HuH-7.5 (cell line): ENCODE measurements around the gene PRKG1.
"Not testable (repeated sequence)": the region's sequence is repeated elsewhere in the genome, so short reads cannot be mapped to it uniquely, and the experiment has no call there.

Experiments used
- DNase-seq: peaks from one replicate; pipeline ENCODE4 v3.0.0; 2011; ENCODE audit warnings: low spot score

PRKG1 gene

GRCh38 chr10:51427758-51428157, 353.5 kb downstream of the PRKG1 start:
- no peak for DNase-seq

GRCh38 chr10:51430506-51430905, 356.2 kb downstream of the PRKG1 start:
- DNase-seq: no peak

GRCh38 chr10:51433949-51434475, 359.7 kb downstream of the PRKG1 start:
- DNase-seq: no peak

DNA sequence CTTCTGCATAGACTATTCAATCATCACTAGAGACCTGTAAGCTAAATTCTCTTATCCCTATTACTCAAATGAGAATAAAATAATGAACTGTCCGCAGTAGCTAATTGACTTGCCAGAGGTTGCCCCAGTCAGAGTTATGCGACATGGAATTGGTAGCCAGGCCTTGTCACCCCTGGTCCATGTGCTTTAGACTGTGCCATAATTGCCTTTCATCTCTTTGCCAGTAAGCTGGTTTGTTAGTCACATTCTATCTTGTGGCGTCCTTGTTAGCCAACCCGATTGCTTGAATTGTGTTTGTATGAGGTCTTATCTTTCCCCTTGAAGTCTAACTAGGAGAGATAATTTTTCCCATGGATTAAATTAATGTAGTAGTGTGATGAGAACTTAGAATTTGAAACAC, 362.5 kb downstream of the PRKG1 start:
- no peak for DNase-seq

DNA sequence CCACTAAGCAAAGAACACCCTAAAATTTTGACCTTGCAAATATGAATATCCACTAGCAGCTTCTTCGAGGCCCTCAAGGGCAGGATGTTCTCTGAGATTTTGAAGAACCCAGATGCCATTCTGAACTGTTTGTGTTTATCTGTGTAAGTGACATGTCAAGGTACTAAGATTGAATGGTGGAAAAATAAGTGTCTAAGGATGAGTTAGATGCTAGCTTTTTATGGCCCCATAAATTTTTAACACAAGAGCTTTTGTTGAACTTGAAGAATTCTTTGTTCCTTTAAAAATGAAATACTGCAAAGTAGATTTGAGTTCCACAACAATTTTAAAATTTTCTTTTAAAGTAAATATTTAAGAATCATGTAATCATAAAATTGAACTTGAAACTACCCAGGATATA, 365.4 kb downstream of the PRKG1 start:
- no peak for DNase-seq

- DNase-seq: no peak
Observed at GRCh38 chr10:51445588-51445987, 371.3 kb downstream of the PRKG1 start.

GRCh38 chr10:51447119-51447518, 372.8 kb downstream of the PRKG1 start:
- no peak for DNase-seq

- DNase-seq: not testable (repeated sequence)
Observed at GRCh38 chr10:51455762-51456161, 381.5 kb downstream of the PRKG1 start.

DNA sequence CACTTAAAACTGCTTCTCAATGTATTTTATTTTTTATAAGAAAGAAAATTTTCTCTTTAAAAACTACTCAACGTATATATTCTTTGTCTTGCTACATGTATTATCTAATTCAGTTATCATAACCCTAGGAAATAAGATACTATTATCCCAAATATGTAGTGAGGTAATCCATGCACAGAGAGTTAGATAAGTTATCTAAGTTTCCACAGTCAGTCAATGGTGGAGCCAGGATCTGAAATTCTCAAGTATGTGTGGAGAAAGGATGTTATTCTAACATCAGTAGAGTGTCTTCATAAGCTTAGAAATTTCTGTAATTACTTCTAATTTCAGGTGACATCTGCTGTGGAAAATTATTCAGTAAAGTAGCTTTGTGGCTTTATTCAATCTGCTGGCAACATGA, 385.2 kb downstream of the PRKG1 start:
- DNase-seq: no peak

DNA sequence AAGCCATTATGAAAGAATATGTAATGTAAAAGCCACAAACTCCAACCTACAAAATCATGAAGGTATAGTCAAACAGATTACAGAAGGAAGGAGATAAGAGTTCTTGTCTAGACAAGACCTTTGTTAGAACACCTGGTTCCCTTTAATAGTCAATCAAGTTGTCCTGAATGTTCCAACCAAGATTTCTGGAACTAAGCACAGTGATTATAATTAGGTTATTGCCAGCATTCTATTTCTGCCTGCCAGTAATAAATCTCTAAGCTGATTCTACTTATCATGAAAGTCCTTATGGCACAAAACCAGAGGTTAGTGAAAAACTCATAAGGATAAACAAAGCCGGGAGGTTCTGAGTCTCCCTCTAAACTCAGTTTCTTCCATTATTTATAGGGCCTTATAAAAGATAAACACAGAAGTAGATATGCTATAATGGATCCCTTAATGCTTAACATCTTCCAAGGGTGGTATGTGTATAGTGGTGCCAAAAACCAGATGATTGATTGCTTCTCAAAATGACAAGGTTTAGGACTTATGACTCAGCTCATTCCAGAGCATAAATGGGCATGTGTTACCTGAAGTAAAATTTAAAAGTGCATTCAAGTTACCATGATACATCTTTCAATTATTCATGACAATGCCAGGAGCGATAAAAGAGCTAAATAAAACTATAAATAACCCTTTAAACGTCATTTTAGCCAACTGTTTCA, 387.9 kb downstream of the PRKG1 start:
- no peak for DNase-seq

GRCh38 chr10:51468424-51468823, 394.1 kb downstream of the PRKG1 start:
- no peak for DNase-seq

GRCh38 chr10:51469686-51470085, 395.4 kb downstream of the PRKG1 start:
- DNase-seq: no peak

- DNase-seq: no peak
Observed at GRCh38 chr10:51471271-51471670, 397.0 kb downstream of the PRKG1 start.

- DNase-seq: no peak
Observed at GRCh38 chr10:51472154-51472553, 397.9 kb downstream of the PRKG1 start.

- no peak for DNase-seq
Observed at GRCh38 chr10:51479711-51480110, 405.4 kb downstream of the PRKG1 start.

DNA sequence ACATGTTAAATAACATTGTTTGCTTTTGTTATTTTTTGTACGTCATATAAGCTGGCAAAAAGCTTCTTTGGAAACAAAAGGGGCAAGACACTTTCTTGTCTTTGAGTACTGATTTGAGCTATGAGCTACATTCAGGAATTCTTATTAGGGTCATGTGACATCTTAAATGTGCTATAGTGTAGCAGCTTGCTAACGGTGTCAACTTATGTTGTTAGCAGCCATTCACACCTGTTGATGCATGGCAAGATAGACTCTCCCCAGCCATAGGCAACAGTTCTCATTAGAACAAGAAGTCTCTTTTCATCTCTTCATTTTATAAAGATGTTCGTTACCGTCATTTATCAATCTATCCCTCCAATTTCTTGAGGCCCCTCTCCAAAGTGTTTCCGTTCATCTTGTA, 411.4 kb downstream of the PRKG1 start:
- no peak for DNase-seq

DNA sequence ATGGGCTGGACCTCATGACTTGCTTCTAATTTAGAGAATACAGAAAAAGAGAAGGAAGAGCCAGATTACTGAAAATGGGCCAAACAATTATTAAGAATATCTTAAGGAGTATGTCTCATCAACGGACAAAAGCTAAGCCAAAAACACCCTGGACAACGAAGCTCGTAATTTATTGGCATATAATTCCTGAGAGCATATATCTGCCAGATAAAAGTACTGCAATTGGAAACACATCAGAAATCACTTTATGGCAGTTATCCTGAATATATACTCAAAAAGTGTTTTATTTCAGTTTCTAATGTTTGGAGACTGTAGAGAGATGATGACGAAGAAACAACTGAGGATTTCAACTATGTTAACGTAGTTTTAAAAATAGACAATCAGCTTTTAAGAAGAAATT, 413.3 kb downstream of the PRKG1 start:
- DNase-seq: no peak

DNA sequence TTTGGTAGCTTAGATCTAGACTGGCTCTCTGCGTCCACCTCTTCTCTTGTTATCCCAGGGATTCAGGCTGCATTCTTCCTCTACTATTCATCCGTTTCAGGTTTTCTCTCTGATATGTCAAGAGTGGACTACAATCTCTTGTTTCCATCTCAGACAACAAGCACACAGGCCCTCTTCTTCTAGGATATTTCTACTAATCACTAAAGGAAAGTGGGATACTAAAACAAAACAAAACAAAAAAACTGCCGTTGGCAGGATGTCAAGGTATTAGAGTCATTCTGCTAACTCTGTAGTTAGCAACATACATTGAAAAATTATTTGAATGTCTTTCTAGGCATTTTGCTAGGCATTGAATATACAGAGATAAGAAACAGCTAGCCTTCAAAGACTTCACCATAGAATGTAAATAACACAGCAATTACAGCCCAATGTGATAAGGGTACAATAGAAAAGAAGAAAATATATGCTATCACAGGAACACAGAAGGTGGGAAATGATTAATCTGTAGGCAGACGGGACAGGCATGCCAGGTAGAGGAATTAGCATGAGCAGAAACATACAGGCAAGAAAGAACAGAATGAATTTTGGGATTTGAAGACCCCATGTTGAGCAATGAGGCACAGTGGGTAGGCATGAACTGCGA, 414.6 kb downstream of the PRKG1 start:
- DNase-seq: no peak

DNA sequence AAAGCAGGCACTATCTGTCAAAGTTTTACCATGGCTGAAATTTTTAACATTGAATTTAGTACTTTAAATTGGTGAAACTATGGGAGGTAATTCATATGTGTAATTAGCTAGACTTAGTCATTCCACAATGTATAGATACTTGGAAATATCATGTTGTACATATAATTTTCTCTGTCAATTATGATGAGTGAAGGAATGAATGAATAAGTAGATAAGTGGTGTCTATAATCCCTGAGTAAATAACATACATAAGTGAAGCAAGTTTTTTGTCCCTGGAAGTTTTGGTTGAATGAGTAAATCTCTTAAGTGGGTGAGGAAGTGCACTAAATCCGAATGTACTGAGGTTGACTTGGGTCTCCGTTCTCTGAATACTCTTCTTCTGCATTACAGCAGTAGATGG, 424.1 kb downstream of the PRKG1 start:
- no peak for DNase-seq

GRCh38 chr10:51501396-51501795, 427.1 kb downstream of the PRKG1 start:
- DNase-seq: no peak

GRCh38 chr10:51502124-51502523, 427.8 kb downstream of the PRKG1 start:
- no peak for DNase-seq

DNA sequence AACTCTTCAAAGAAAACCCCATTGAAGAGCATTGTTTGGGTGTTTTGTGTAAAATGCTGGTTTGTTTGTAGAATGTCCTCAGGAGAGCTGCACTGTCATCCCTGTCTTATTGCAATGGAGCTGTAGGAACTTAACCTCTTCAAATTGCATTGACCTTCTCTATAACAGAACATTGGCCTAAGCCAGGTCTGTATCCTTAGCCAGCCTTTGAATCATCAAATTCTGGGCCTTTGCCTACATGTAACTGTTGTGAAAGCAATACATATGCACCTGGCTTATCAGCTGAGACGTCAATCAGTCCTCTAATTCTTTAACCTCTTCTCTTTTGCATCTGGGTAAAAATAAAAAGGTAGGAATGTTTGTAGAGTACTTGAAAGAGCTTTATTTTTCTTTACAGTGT, 429.1 kb downstream of the PRKG1 start:
- DNase-seq: no peak

DNA sequence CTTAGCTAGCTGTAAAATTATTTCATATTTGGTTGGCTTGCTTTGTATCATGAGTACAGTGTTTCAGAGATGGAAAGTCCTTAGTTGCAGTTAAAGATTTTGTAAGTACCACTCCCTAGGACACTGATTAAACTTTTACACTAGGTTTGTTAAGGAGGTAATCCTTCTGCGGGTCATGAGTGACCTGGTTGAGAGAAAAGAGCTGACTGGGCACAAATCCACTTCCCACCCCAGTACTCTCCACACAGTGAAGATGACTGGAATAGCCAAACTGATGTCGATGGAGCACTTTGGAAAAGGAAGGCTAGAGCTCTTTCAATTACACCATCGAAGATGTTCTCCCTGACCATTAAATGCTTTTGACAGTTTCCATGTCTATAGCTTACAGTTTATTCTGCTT, 433.2 kb downstream of the PRKG1 start:
- DNase-seq: no peak

- DNase-seq: no peak
Observed at GRCh38 chr10:51508156-51508555, 433.9 kb downstream of the PRKG1 start.
